GM19324 (cell line): ENCODE data around the gene TLE4.
"Not testable (repeated sequence)": the region's sequence is repeated elsewhere in the genome, so short reads cannot be mapped to it uniquely, and the experiment has no call there.

Experiments
- ATAC-seq: cut with Tn5 transposase; IDR thresholded peaks from one replicate; pipeline ENCODE4 v1.9.1; 2021; ENCODE audit warnings: mild to moderate bottlenecking, moderate library complexity; ENCODE audit not compliant: unreplicated experiment, low FRiP score

TLE4 gene

GRCh38 chr9:79571309-79572031 lies at the start of gene TLE4:
TLE4 (plus strand) TSS chr9:79571965; CDS start chr9:79572791, 826 bp downstream.
- ATAC-seq = peak; percentile 92

DNA sequence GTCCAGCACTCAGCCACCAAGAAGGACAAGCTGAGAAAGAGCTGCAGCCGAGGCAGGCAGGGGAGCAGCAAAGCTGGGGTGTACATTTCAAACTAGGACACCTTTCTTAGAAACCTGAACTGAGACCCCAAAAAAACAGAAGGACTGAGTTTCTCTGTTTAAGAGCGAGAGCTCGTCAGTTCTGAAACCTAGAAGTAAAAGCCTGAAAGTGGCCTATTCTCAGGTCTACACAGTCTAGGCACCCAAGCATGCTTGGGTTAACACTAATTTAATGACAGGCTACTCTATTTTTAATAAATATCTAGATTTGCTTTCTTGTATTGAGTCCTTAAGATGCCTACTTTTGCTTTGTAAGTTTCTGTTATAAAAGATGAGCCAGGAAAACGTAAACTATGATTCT lies 49.0 kb upstream of the TLE4 start:
- ATAC-seq = no peak

DNA sequence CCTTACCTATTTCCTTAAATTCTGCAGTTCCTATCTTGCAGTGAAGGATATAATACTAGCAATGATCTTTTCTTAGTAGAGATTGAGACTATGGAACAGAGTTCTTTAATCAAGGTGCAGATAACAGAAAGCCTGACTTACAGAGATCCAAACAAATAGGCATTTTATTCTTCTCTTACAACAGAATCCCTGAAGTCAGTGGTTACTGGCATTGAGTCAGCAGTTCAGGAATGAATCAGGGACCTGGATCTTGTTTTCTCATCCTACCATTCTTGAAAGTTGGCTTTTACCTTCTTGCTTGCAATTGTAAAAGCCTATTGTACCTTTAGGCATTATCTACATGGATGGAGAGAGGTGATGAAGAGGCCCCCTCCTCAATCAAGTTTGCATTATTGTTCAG lies 47.5 kb upstream of the TLE4 start:
- ATAC-seq = no peak

DNA sequence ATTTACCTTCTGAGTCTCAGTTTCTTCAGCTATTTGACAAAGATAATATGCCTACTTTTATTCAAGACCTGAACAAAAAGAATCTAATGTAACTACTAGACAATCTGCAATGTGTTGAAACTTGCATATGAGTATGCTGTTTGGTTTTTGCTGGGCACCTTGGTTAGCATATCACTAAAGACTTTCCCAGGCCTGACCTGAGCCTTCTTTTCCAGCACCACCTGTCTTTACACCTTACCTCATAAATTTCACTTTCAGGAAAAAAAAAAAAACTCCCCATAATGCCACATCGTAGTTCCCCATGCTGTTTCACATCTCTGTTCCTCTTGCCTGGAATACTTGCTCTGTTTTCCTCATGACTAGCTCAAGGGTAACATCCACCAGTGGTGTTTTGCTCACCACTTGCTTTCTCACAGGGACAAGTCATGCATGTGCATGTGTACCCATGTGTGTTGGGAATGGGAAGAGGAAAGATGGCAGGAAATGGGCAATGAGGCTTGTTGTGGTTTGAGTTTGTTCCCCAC lies 45.6 kb upstream of the TLE4 start:
- no peak for ATAC-seq

DNA sequence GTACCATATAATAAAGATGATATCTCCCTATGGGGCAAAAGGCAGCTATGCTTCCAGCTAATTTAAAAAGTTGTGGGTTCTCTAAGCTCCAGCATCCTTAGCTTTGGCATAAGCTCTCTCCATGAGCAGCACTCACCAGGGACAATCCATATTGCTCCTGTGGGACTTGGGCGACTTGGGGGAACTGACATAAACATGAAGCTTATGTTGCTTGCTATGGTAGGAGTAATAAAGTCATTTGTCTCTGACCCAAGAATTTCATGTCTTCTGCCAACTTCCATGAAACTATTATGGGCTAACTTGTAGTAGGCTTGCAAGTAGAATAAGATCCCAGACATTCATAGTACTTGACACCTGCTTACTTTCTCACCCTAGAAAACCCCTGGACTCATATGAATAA lies 36.2 kb upstream of the TLE4 start:
- no peak for ATAC-seq

DNA sequence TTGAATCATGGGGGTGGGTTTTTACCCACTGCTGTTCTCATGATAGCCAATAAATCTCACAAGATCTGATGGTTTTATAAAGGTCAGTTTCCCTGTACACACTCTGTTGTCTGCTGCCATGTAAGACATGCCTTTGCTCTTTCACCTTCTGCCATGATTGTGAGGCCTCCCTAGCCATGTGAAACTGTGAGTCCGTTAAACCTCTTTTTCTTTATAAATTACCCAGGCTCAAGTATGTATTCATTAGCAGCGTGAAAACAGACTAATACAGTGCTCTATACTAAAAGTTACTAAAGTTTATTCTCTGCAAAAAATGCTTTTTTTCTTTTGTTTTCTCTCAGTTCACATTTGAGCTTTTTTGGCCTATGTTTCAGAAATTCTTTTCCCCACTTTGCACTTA lies 33.9 kb upstream of the TLE4 start:
- no peak for ATAC-seq

DNA sequence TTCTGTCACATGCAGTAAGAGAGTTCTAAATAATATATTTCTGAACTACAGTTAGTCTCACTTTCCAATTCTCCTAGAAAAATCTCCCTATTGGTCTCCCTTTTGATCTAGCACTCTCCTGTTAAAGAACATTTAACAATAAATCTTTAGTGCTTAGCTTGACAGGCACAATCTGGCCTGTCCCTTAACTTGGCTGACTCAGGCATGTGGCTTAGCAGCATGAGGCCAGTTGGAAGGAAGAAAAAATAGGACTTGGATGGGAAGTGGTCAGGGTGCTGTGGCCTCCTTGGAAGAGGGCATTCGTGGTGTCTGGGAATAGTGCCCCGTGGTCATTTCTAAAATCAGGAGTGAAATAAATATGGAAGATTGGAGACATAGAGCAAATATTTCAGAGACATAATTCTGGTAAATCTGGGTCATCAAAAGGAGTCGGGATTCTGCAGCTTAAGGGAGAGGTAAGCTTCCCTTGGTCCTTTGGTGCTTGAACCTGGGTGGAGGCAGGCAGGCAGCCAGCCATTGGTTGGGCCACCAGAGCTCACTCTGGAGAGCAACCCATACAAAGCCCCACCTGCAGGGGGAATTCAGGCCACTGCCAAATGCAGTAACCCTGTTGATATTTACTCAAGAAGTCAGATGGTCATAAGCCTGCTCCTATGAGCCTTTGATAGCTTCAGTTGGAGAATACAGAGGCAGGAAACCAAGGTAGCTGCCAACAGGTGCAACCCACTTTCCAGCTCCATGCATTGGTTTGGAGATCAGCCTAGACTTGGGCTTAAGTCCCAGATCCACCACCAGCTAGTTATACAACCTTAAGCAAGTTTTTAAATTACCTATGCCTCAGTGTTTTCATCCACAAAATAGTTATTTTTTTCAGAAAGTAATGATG lies 28.8 kb upstream of the TLE4 start:
- no peak for ATAC-seq

DNA sequence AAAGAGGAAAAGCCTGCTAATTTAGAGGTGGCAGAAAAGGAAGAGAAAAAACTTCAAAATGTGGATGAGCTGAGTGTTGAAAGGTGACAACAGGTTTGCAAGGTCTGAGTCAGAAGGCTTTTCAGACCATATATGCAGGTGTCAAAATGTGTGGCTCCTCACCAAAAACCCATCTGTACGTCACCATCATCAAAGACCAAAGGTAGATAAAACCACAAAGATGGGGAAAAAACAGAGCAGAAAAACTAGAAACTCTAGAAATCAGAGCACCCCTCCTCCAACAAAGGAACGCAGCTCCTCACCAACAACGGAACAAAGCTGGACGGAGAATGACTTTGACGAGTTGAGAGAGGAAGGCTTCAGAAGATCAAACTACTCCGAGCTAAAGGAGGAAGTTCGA lies 27.4 kb upstream of the TLE4 start:
- ATAC-seq = not testable (repeated sequence)

DNA sequence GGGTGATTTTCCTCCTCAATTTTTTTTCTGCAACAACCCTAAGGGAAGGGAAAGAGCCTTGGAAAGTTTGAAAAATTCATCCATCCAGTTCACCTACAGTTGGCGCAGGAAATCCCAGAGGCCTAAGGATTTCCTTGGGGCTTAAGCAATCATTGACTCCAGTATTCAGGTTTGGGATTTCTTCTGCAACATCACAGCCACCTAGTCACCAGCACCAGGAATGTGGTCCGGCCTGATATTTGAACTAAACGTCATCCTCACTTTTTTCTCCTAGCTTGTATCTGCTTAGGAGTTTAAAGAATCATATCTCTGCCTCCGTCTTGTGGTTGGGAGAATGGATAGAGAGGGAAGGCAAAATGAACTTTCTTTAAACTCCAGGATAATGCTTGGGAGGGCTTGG lies 20.2 kb upstream of the TLE4 start:
- ATAC-seq = no peak

DNA sequence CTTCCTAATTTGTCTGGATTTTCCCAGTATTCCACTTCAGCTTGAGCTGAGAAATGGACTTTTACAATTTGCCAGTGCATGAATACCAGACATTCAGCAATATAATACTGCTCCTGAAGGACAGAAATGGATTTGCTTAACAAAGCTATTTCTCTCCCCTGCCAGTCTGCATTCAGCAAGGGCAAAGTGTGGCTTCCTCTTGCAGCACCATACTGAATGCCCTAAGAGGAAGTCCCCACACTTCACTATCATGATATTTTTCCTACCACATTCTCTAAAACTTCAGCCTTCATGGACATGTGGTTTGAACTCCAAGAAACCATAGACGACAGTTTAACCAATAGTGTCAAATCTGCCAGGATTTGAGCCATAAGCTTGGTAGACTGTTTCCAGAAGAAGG lies 19.8 kb upstream of the TLE4 start:
- no peak for ATAC-seq

DNA sequence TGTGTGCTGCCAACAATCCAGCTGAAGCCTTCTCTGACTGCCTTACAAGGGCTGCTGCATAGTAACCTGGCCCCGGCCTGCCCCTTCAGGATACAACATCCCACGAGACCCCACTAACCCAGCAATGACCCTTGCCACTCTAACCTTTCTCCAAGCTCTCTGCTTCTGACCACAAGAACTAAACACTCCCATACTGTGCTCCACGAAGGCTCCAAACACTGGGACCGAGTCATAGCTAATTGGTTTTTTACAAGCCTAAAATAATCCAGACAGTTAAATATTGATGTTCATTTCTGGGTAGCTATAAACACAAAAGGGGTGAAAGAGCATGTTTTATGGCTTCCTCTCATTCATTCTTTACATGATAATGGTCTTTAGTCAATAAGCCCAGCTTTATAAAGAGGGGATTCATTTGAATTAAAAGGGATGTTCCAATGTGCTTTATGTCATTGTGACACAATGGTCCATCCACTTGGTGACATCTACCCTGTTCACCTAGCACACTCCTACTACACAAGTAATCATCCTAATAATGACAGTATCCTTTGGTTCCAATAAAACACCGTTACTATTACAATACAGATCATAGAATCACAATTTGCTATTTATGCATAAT lies 16.2 kb upstream of the TLE4 start:
- no peak for ATAC-seq

- ATAC-seq = no peak
Measured at GRCh38 chr9:79559495-79560181, 12.1 kb upstream of the TLE4 start.

- ATAC-seq = no peak
Measured at GRCh38 chr9:79562749-79563386, 8.9 kb upstream of the TLE4 start.

DNA sequence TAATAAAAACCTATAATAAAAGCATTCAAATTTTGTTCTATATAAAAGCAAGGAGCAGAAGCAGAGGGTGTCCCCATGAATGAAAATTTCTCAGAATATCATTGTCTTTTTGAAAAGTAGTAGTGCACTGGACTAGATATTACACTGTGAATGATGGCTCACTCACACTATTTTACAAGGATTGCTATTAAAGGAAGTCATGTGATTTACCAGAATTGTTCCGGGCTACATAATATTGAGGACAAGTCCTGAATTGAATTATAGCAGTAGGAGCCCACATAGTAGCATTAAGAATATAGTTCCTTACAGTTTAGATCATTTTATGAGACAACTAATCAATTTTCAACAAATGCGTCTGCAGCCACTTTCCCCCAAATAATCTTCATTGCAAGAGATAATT lies 7.7 kb upstream of the TLE4 start:
- no peak for ATAC-seq

DNA sequence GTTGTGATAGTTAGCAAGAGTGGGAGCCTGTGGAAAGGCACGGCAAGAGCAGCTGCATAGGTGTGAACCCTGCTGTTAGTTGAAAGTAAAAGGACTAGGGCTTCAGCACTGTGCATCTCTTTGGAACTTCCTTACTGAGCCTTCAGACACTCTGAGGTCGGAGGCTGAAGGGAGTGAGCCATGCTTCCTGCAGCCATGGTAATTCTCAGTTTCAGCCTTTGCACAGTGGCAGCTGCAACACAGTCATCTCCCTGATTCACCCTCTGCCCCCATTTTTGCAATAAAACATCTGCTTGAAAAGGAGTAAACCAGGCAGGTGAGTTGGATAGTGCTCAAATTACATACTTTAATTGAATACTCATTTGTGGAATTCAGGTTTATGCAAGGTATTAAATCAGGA lies 6.5 kb upstream of the TLE4 start:
- peak; percentile 77 for ATAC-seq

GRCh38 chr9:79567671-79568098 lies 4.1 kb upstream of the TLE4 start:
- ATAC-seq = no peak

- ATAC-seq = no peak
Measured at GRCh38 chr9:79568337-79569101, 3.2 kb upstream of the TLE4 start.

GRCh38 chr9:79569814-79570447 lies 1.8 kb upstream of the TLE4 start:
- no peak for ATAC-seq
